ENCODE results near the gene CXCL6.

The CXCL6 gene

GRCh38 chr4:73844806-73845205 is 8.3 kb downstream of the CXCL6 start:
- H3K27ac ChIP-seq (ENCODE audit: low read depth, low read length), result no peak overlapping the region
- no peaks in the 10 kb centered on the region for H3K9me2 ChIP-seq (replicated peaks; ENCODE audit: control insufficient read depth, low read length)
- no peaks in the 10 kb centered on the region for H3K9me3 ChIP-seq (ENCODE audit: control insufficient read depth, insufficient read depth, low read length)
- no peak overlapping the region for H3K4me3 ChIP-seq (ENCODE audit: low read length)
- H3K4me1 ChIP-seq (ENCODE audit: control insufficient read depth, low read length), result no peaks in the 10 kb centered on the region
- no peaks in the 10 kb centered on the region for H4K20me1 ChIP-seq (ENCODE audit: control insufficient read depth, insufficient read depth, low read depth, low read length)
- no peaks in the 10 kb centered on the region for H3K36me3 ChIP-seq (ENCODE audit: control insufficient read depth, low read length)
- no peaks in the 10 kb centered on the region for H3F3A ChIP-seq (ENCODE audit: control insufficient read depth, insufficient read depth)
- no peaks in the 10 kb centered on the region for H3K79me2 ChIP-seq (ENCODE audit: control insufficient read depth, low read length)
- TF ChIP-seq EZH2phosphoT487 (IDR thresholded peaks at IDR 0.05; ENCODE audit: borderline replicate concordance, low read length), result no peak
- no peak for TF ChIP-seq CTCF (IDR thresholded peaks at IDR 0.05; ENCODE audit: low read depth, low read length, poor library complexity, severe bottlenecking)
- H3K4me2 ChIP-seq (ENCODE audit: low read length), result no peak overlapping the region
- no peaks in the 10 kb centered on the region for H3K27me3 ChIP-seq (ENCODE audit: control insufficient read depth, low read length)

DNA sequence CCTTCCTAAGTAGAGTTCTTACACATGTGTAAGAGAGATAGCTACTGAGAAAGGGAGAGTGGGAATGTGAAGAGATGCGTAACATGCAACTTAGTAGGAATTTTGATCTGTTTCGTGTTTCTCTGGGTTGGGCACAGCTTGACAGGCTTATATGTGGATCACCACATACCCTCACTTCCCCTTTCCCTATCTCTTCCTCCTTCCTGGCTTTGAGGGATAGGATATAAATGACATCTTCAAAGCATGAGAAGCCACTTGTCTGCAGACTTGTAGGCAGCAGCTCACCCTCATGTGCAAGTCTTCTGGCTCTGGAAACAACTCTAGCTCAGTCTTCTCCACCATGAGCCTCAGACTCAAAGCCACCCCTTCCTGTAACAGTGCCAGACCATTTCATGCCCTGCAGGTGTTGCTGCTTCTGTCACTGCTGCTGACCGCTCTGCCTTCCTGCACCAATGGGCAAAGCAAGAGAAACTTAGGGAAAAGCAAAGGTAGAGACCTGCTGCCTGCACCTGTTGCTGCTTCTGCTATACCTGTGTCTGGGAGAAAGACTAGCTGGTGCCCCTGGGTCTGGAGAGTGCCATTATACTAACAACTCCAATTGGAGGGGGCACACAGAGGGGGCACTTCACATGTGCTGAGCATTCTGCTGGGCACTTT is 11.2 kb downstream of the CXCL6 start:
- Histone ChIP-seq H3K36me3 (ENCODE audit: control insufficient read depth, low read length) (no peaks in the 10 kb centered on the region), H3K9me3 (ENCODE audit: control insufficient read depth, insufficient read depth, low read length) (no peaks in the 10 kb centered on the region), H3K9me2 (replicated peaks; ENCODE audit: control insufficient read depth, low read length) (no peaks in the 10 kb centered on the region), H3K4me2 (ENCODE audit: low read length) (no peak overlapping the region), H3K27ac (ENCODE audit: low read depth, low read length) (no peak overlapping the region), H3K79me2 (ENCODE audit: control insufficient read depth, low read length) (no peaks in the 10 kb centered on the region), H4K20me1 (ENCODE audit: control insufficient read depth, insufficient read depth, low read depth, low read length) (no peaks in the 10 kb centered on the region), H3K4me3 (ENCODE audit: low read length) (no peak overlapping the region), H3F3A (ENCODE audit: control insufficient read depth, insufficient read depth) (no peaks in the 10 kb centered on the region), H3K27me3 (ENCODE audit: control insufficient read depth, low read length) (no peaks in the 10 kb centered on the region), H3K4me1 (ENCODE audit: control insufficient read depth, low read length) (no peaks in the 10 kb centered on the region)
- no peak for TF ChIP-seq CTCF (IDR thresholded peaks at IDR 0.05; ENCODE audit: low read depth, low read length, poor library complexity, severe bottlenecking)
- TF ChIP-seq EZH2phosphoT487 (IDR thresholded peaks at IDR 0.05; ENCODE audit: borderline replicate concordance, low read length), result no peak

DNA sequence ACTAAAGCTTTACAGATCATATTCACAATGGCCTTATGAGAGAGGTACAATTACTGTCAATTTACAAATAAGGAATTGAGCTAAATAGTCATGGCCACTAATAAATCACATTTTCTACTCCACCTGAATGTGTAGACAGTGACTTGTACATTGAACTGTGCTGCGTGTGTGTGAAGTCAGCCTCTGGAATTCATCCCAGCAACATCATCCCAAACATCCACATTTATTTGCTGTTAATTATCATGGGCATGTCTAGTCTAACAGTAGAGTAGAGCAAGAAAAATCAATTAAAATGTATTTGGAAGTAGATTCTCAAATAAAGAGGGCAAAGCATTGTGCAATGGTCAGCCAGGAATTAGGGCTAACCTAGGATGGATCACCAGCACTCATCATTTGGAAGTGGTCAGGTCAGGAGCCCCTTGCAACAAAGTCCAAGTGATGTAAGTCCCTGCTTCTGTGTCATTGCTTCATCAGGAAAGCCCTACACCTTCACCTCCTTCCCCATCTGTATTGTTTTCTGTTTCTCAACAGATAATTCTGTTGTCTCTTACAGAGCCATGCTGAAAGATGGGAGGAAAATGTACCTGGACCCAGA is 11.8 kb downstream of the CXCL6 start:
- Histone ChIP-seq H3K9me2 (replicated peaks; ENCODE audit: control insufficient read depth, low read length) (no peaks in the 10 kb centered on the region), H3K27ac (ENCODE audit: low read depth, low read length) (no peak overlapping the region), H3K4me1 (ENCODE audit: control insufficient read depth, low read length) (no peaks in the 10 kb centered on the region), H3F3A (ENCODE audit: control insufficient read depth, insufficient read depth) (no peaks in the 10 kb centered on the region), H4K20me1 (ENCODE audit: control insufficient read depth, insufficient read depth, low read depth, low read length) (no peaks in the 10 kb centered on the region), H3K27me3 (ENCODE audit: control insufficient read depth, low read length) (no peaks in the 10 kb centered on the region), H3K36me3 (ENCODE audit: control insufficient read depth, low read length) (no peaks in the 10 kb centered on the region), H3K9me3 (ENCODE audit: control insufficient read depth, insufficient read depth, low read length) (no peaks in the 10 kb centered on the region), H3K4me3 (ENCODE audit: low read length) (no peak overlapping the region), H3K79me2 (ENCODE audit: control insufficient read depth, low read length) (no peaks in the 10 kb centered on the region), H3K4me2 (ENCODE audit: low read length) (no peak overlapping the region)
- TF ChIP-seq CTCF (IDR thresholded peaks at IDR 0.05; ENCODE audit: low read depth, low read length, poor library complexity, severe bottlenecking) (no peak), EZH2phosphoT487 (IDR thresholded peaks at IDR 0.05; ENCODE audit: borderline replicate concordance, low read length) (no peak)
